ENCODE data around the gene DCAF4.

- TF ChIP-seq POLR2A (IDR thresholded peaks at IDR 0.05) (no peak), CTCF (IDR thresholded peaks at IDR 0.05) (no peak), EP300 (IDR thresholded peaks at IDR 0.05; ENCODE audit: low read depth) (no peak)
Observed at GRCh38 chr14:72884386-72884785, 41.9 kb upstream of the DCAF4 start.
